ENCODE measurements around the gene POLR2E.

Gene POLR2E

DNA sequence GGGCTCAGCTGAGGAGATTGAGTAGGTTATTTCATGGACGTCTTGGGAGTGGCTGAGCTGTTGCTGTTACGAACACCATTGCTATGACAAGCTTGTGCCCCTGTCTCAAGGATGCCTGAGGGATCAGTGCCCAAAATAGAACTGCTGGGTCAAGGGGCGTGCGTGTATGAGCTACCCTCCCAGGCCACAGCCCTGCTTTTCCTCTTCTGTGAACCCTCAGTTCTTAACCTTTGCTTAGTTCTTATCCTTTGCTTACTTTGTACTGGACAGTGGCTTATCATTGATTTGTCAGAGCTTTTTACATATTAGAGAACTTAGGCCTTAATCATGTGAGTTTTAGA lies 19.2 kb downstream of the POLR2E start:
- no peak for DNase-seq

DNA sequence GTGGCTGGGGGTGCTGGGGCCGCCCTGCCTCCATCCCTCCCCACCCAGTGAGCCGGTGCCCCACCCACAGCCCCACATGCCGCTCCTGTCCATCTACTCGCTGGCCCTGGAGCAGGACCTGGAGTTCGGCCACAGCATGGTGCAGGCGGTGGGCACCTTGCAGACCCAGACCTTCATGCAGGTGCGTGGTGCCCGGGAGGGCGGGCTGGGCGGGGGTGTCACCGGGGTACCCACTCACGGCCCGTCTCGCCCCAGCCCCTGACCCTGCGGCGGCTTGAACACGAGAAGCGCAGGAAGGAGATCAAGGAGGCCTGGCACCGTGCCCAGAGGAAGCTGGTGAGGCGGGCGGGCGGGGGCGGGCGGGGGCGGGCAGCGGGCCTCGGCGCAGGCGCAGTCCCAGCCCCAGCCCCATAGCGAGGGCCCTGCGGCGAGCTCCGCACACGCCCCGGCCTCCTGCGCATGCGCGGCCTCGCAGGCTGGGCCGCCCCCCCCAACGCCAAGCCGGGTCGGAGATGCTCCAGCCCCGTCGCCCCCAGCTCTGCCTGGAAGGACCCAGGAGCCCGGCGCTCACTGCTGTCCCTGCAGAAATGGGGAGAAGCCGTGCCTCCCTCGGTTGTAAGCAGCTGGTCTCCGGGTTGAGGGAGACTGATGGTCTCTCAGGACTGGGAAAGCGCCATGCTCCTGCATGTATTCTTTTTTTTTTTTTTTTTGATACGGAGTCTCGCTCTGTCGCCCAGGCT lies 20.5 kb downstream of the POLR2E start:
- DNase-seq = peak; percentile 89 to 97 (median 93)

DNA sequence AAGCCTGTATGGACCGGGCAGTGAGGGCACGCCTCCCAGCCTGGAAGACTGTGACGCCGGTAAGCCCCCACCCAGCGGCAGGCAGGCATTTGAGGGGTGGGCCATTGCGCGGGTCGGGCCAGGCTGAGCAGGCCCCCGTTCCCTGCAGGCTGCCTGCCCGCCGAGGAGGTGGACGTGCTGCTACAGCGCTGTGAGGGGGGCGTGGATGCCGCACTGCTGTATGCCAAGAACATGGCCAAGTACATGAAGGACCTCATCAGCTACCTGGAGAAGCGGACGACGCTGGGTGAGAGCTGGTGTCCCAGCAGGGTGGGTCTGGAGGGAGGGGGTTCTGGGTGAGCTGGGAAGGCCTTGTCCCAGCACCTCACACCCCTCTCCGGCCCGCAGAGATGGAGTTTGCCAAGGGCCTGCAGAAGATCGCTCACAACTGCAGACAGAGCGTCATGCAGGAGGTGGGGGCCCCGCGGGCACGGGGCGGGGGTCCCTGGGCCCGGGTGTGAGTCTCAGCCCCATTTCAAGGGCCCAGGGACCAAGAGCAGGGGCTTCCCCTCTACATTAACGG lies 21.1 kb downstream of the POLR2E start:
- no peak for DNase-seq

DNA sequence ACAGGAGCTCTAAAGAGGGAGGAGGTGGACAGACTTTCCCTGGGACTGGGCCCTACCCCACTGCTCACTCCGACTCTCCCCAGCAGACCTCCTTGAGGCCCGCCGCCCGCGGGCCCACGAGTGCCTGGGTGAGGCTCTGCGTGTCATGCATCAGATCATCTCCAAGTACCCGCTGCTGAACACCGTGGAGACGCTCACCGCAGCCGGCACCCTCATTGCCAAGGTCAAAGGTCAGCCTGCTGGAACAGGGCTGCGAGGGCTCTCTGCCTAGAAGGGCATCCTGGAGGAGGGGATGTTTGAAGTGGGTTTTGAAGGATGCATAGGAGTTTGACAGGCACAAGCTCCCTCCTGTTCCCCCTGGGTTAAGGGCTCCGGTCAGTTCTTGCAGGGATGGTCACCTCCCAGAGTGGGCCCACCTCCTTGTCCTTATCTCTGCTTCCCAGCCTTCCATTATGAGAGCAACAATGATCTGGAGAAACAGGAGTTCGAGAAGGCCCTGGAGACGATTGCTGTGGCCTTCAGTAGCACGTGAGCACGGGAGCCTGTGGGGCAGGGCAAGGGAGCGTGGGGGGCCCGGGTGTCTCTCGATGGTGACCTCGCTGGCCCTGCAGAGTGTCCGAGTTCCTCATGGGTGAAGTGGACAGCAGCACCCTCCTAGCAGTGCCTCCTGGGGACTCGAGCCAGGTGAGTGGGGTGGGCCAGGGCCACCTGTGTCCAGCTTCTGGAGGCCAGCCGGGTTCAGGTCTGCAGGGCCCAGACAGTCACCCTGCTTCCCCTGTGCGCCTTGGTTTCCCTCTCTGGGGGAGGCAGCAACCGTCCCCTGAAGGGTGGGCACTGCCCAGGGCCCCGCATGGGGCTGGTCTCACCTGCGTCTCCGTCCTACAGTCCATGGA lies 21.9 kb downstream of the POLR2E start:
- no peak for DNase-seq

DNA sequence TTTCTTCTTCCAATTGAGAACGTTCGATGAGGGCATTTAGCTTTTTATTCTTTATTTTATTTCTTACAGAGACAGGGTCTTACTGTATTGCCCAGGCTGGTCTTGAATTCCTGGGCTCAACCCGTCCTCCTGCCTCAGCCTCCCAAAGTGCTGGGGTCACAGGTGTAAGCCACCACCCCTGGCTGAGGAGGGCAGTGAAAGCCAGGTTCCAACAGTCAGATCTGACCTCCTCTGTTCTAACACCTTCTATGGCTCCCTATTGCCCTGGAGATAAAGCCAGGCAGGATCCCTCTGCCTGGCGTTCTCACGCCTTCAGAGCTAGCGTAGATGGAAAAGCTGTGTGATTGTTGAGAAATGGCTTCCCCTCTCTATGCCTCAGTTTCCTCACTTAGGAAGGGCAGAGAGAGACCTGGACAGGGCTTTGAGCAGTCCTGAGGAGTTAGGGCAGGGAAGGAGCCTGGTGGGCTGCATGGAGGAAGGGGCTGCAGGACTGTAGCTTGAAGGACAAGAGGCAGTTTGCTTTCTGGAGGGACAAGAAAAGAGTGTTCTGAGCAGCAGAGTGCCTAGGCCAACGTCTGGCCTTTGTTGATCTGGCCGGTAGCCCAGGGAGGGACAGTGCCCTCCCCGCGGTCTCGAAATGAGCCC lies 22.7 kb downstream of the POLR2E start:
- no peak for DNase-seq

DNA sequence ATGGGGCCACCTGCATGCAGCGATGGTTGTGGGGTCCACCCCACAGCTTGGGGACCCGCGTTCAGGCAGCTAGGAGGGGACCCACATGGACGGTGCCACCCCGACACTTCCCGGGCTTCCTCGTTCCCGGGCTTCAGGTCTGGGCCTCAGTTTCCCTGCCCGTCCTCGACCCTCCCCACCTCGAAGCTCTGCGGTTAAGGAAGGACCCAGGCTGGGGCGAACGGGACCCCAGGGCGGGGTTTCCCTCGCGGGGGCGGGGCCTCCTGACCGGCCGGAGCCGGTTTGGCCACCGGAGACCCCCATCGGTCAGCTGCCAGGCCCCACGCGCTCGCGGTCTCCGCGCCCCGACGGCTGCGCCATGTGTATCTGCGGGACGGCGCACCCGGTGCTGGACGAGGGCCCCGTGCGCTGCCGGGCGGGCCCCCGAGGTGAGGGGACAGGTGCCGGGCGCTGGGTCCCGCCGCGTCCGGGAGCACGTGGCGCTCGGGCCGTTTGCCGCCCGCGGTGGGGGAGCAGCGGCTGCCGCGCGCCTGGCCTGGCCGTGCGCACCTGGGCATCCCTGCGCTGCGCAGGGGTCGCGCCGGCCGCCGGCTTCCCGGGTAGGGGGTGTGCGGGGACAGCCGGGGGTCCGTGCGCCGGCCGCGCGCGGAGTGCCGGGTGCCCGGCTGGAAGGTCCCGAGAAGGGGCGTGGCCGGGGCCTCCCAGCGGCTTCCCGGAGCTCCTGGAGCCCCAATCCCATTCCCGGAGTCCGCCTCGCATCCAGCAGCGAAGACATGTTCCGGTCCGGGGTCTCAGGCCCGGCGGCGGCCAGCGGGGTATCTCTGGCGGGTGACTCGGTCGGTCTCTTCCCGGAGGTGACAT lies 24.0 kb downstream of the POLR2E start:
- DNase-seq = no peak

DNA sequence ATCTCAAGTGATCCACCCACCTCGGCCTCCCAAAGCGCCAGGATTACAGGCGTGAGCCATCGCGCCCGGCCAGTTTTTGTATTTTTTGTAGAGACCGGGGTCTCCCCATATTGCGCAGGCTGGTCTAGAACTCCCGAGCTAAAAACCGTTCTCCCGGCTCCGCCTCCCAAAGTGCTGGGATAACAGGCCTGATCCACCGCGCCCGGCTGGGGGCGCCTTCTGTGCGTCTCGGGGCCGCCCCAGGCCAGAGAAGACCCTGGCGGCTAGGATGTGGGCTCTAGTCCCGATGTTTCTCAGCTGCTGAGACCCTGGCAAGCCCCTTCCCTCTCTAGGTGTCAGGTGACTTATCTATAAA lies 24.6 kb downstream of the POLR2E start:
- DNase-seq = no peak

- peak; percentile 56 to 93 (median 64) for DNase-seq
These were observed 26.0 kb downstream of the POLR2E start for GRCh38 chr19:1069009-1069779.

GRCh38 chr19:1068009-1069001 lies 26.9 kb downstream of the POLR2E start:
- DNase-seq = peak in 3 of 5 donors; percentile 57 to 81 (median 58)

GRCh38 chr19:1067341-1067957 lies 27.7 kb downstream of the POLR2E start:
- DNase-seq = peak in 4 of 5 donors; percentile 61 to 76 (median 70)

GRCh38 chr19:1066748-1067340 lies 28.3 kb downstream of the POLR2E start, which contains the start of gene ARHGAP45:
ARHGAP45 (plus strand) TSS chr19:1067167; CDS start chr19:1067406, 239 bp downstream.
- DNase-seq = peak; percentile 67 to 88 (median 75)

DNA sequence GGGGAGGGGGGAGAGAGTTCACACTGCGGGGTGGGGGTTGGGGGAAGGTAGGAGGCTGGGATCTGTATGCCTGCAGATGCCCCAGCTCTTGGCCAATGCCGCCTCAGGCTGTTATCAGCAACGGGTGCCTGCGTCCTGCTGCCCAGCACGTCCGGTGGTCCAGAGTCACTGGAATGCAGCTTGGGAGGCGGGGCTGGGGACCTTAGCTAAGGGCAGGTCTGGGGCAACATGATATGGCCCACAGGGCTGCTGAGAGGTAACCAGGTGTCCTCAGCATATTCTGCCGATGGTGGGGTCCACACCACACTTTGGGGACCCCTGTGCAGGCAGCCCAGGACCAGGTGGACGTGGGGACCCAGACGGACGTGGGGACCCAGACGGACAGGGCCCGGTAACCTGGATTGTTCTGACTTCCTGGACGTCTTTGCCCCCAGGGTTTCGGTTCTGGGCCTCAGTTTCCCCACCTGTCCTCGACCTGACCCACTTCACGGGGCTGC lies 28.9 kb downstream of the POLR2E start:
- no peak for DNase-seq

DNA sequence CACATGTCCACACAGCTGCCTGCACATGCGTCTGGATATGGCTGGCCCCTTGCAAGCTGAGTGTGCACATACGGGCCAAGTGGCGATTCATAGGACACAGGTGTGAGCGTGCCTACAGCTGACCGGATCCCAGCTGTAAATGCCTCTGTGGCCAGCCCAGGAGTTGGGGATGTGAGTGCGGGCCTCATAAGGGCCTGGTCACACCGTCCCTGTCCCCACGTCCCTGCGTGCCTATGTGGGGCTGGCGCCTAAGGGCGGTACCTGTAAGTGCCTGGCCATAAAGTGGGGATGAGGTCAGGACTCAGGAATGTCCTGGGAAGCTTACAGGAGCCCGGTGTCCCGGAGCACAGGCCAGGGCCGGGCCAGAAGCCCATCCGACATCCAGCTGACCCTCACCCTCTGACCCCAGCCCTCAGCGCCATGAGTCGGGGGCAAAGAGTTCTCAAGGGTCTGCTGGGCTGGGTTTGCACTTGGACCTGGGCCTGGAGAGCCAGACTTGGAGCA lies 29.5 kb downstream of the POLR2E start:
- no peak for DNase-seq

- peak in 4 of 5 donors; percentile 45 to 82 (median 63) for DNase-seq
These were observed 30.2 kb downstream of the POLR2E start for GRCh38 chr19:1064661-1065605.

- no peak for DNase-seq
These were observed 31.1 kb downstream of the POLR2E start for GRCh38 chr19:1063909-1064660.

All from T-helper 1 cell (primary cell).